Measurements from ENCODE around the gene INTS7. TPM values are rescaled to one million over a fixed set of nuclear protein-coding genes. Genes with fewer than 3 reads are reported as not detected.

The INTS7 gene
- 10 to 100 TPM in 5 of 6 donors, 1 to 10 TPM in 1; 8.3 to 16.7 (median 14.6) TPM for total RNA-seq

- TF ChIP-seq, protein P1, sequence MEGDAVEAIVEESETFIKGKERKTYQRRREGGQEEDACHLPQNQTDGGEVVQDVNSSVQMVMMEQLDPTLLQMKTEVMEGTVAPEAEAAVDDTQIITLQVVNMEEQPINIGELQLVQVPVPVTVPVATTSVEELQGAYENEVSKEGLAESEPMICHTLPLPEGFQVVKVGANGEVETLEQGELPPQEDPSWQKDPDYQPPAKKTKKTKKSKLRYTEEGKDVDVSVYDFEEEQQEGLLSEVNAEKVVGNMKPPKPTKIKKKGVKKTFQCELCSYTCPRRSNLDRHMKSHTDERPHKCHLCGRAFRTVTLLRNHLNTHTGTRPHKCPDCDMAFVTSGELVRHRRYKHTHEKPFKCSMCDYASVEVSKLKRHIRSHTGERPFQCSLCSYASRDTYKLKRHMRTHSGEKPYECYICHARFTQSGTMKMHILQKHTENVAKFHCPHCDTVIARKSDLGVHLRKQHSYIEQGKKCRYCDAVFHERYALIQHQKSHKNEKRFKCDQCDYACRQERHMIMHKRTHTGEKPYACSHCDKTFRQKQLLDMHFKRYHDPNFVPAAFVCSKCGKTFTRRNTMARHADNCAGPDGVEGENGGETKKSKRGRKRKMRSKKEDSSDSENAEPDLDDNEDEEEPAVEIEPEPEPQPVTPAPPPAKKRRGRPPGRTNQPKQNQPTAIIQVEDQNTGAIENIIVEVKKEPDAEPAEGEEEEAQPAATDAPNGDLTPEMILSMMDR (IDR thresholded peaks at IDR 0.05), result peak; percentile 74 to 95 (median 92)
- TF ChIP-seq EP300 (IDR thresholded peaks at IDR 0.05) (no peak), POLR2AphosphoS5 (IDR thresholded peaks at IDR 0.05) (peak; percentile 47 to 51), POLR2A (IDR thresholded peaks at IDR 0.05) (peak in 2 of 4 donors; percentile 40 to 65)
- DNase-seq (peak; percentile 95 to 98), ATAC-seq (ENCODE audit: low FRiP score in 2 of 2) (peak; percentile 98)
- Histone ChIP-seq H3K27me3 (no peaks in the 10 kb centered on the region), H3K27ac (peak within 1 kb of the TSS; percentile 70 to 93 (median 86)), H3K36me3 (no peaks in the 10 kb centered on the region), H3K9me3 (no peaks in the 10 kb centered on the region), H3K4me3 (peak within 1 kb of the TSS; percentile 50 to 66 (median 60)), H3K4me1 (peaks cover 5 to 39% (median 24%) of the 10 kb centered on the region in 4 donors)
- WGBS, 2 donors, result 0 to 1% methylated on average over 33 to 53 of the region's 53 CpGs
Measured at GRCh38 chr1:212035123-212035834, at the start of gene INTS7, which contains the start of gene DTL. Gene INTS7, minus strand, starts transcription at chr1:212035557. Its CDS starts 120 bp downstream, at chr1:212035437. Gene DTL, plus strand, starts transcription at chr1:212035748. Its CDS starts 143 bp downstream, at chr1:212035891.

DNA sequence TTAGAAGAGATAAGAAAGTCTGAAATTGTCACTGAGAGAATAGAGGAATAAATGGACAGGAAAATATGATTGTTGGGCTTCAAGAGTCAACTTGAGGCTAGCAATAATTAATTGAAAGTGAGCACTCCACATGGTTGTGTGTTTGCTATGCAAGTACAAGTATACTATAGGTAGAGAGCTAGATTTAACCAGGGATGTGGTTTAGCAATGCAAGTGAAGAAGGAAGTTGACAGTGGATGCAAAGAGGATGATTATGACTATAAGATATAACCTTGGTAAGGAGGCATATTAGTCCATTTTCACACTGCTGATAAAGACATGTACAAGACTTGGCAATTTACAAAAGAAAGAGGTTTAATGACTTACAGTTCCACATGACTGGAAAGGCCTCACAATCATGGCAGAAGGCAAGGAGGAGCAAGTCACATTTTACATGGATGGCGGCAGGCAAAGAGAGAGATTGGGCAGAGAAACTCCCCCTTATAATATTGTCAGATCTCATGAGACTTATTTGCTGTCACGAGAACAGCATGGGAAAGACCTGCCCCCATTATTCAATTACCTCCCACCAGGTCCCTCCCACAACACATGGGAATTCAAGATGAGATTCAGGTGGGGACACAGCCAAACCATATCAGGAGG lies 47.5 kb upstream of the INTS7 start:
- 89 to 100% methylated on average over 2 of the region's 2 CpGs for whole genome bisulfite sequencing, 2 donors
- Histone ChIP-seq H3K4me3 (no peak overlapping the region), H3K36me3 (no peaks in the 10 kb centered on the region), H3K27ac (no peak overlapping the region), H3K27me3 (no peaks in the 10 kb centered on the region), H3K4me1 (peaks cover 0 to 5% (median under 1%) of the 10 kb centered on the region in 4 donors), H3K9me3 (no peaks in the 10 kb centered on the region)
- DNase-seq, result no peak
- no peak for ATAC-seq (ENCODE audit: low FRiP score in 2 of 2)
- TF ChIP-seq POLR2AphosphoS5 (IDR thresholded peaks at IDR 0.05), result no peak
- TF ChIP-seq POLR2A (IDR thresholded peaks at IDR 0.05), result no peak
- TF ChIP-seq, protein P1 (IDR thresholded peaks at IDR 0.05), result no peak
- no peak for TF ChIP-seq EP300 (IDR thresholded peaks at IDR 0.05)

GRCh38 chr1:212078826-212079225 lies 43.5 kb upstream of the INTS7 start:
- 94 to 96% methylated on average over 2 of the region's 2 CpGs for WGBS, 2 donors

DNA sequence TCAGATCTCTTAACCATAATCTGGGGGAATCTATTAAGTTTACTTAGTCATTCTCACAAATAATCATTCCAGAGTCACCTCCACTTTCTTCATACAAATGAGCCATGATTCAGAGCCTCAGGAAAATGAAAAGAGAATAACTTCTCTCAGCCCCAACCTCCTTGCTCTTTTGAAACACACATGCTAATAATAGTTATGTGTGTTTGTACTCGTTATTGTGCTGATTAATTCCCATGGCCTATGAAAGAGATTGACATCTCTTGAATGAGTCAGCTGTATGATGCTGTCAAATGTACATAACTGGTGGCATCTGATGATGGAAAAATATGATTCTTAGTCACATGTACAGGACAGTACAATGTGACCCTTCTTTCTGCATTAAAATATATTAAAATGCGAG lies 41.7 kb upstream of the INTS7 start:
- Histone ChIP-seq H3K36me3 (no peaks in the 10 kb centered on the region), H3K27me3 (no peaks in the 10 kb centered on the region), H3K4me1 (no peaks in the 10 kb centered on the region), H3K9me3 (no peaks in the 10 kb centered on the region), H3K27ac (no peak overlapping the region), H3K4me3 (no peak overlapping the region)
- ATAC-seq (ENCODE audit: low FRiP score in 2 of 2) (no peak), DNase-seq (no peak)
- TF ChIP-seq POLR2A (IDR thresholded peaks at IDR 0.05) (no peak), EP300 (IDR thresholded peaks at IDR 0.05) (no peak), POLR2AphosphoS5 (IDR thresholded peaks at IDR 0.05) (no peak)
- TF ChIP-seq, protein P1 (IDR thresholded peaks at IDR 0.05), result no peak
- 68 to 76% methylated on average over 2 of the region's 2 CpGs for WGBS, 2 donors

More at GRCh38 chr1:212078826-212079225, 43.5 kb upstream of the INTS7 start:
- Histone ChIP-seq H3K27me3 (no peaks in the 10 kb centered on the region), H3K9me3 (no peaks in the 10 kb centered on the region), H3K4me3 (no peak overlapping the region), H3K4me1 (no peaks in the 10 kb centered on the region), H3K27ac (no peak overlapping the region), H3K36me3 (no peaks in the 10 kb centered on the region)
- no peak for ATAC-seq (ENCODE audit: low FRiP score in 2 of 2)
- DNase-seq, result no peak
- no peak for TF ChIP-seq POLR2AphosphoS5 (IDR thresholded peaks at IDR 0.05)
- no peak for TF ChIP-seq POLR2A (IDR thresholded peaks at IDR 0.05)
- no peak for TF ChIP-seq EP300 (IDR thresholded peaks at IDR 0.05)
- TF ChIP-seq, protein P1 (IDR thresholded peaks at IDR 0.05), result no peak

Measured in upper lobe of left lung (tissue), 6 donors.